Vagina (tissue), 2 donors: Measurements from ENCODE around the gene ELOVL5. TPM values are rescaled to one million over a fixed set of nuclear protein-coding genes. Genes with fewer than 3 reads are reported as not detected.

Source experiments
- DNase-seq, 2 donors: peaks; one replicate each; pipeline ENCODE4 v3.0.0-alpha.2; 2017; ENCODE audit errors: extremely low spot score in 2 of 2
- H3K27ac ChIP-seq: fragments of 200-600 bp; sonication (generic); one replicate; pipeline ENCODE4 v1.5.1; 2019
- H3K27me3 ChIP-seq: fragments of 200-600 bp; sonication (generic); one replicate; pipeline ENCODE4 v1.5.1; 2019
- H3K36me3 ChIP-seq, 2 donors: fragments of 200-600 bp; sonication (generic); one replicate each; pipeline ENCODE4 v1.5.1; 2017 to 2019
- H3K4me1 ChIP-seq: fragments of 200-600 bp; sonication (generic); one replicate; pipeline ENCODE4 v1.5.1; 2019
- H3K4me3 ChIP-seq, 2 donors: fragments of 200-600 bp; sonication (generic); 1 replicate in 1 of 2; 2 replicates in 1 of 2; pipeline ENCODE4 v1.5.1; 2016 to 2019
- H3K9me3 ChIP-seq: fragments of 200-600 bp; sonication (generic); one replicate; pipeline ENCODE4 v1.5.1; 2019
- POLR2A ChIP-seq, 2 donors: fragments of 450-650 bp; IDR thresholded peaks; one replicate each; pipeline ENCODE4 v1.6.1; 2017; ENCODE audit warnings: antibody characterized with exemption in 2 of 2, mild to moderate bottlenecking in 2 of 2, moderate library complexity in 2 of 2
- POLR2AphosphoS5 ChIP-seq, 2 donors: sonication (generic); formaldehyde crosslinking; IDR thresholded peaks; one replicate each; pipeline ENCODE4 v1.9.0; 2017; ENCODE audit warnings: antibody characterized with exemption in 2 of 2, mild to moderate bottlenecking in 2 of 2, low read depth in 1 of 2; ENCODE audit not compliant: insufficient read depth in 1 of 2
- intact Hi-C: fragments of 100-400 bp; cut with DNase I; formaldehyde crosslinking; loops from one replicate; pipeline ENCODE4 v1.15.1; 2023
- total RNA-seq: library from RNA; depleted of rRNA; stranded (reverse); fragments of >200 nt; gene quantifications from one replicate; pipeline ENCODE4 v1.2.3, GENCODE V29; 2016
- TF ChIP-seq, protein P1 (sequence below), 3 experiments: fragments of 450-650 bp in 2 of 3; fragments of 200-600 bp in 1 of 3; sonication (generic) in 1 of 3; IDR thresholded peaks; one replicate each; pipeline ENCODE4 v1.5.1; 2017 to 2019; ENCODE audit warnings: antibody characterized with exemption in 3 of 3, mild to moderate bottlenecking in 2 of 3, moderate library complexity in 2 of 3

ELOVL5 gene
- total RNA-seq, 1 donor from 2014 or later = 42.5 TPM

DNA sequence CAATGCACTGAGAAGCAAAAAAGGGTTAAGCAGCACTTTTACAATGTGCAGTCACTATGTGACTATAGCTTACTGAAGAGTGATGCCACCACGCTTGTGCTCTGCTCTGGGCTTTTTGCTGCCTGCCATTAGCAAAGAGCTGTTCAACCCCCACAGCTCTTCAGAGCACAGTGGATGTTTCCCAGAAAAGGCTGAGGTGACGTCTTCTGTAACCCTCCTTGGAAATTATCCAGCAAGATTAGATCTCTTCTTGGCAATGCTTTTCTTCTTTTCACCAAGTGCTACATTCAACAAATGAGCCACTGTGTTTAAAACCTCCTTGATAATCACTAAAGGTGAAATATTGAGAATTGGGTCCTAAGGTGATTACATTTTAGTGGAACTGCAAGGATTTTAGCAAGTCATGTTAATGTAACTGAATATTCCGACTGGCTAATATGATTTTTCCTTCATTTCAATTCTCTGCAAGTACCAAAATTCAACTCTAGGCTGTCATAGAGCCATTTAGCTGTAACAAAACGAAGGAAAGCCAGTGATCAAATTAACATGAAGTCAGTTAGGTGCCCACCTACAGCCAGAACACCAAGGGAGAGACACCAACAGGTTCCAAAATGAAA, 34.9 kb downstream of the ELOVL5 start:
- H3K4me1 ChIP-seq = peaks cover 29% of the 10 kb centered on the region
- intact Hi-C loops = no loop called here
- TF ChIP-seq POLR2AphosphoS5 (IDR thresholded peaks at IDR 0.05; ENCODE audit: insufficient read depth in 1 of 2, low read depth in 1 of 2) (no peak), POLR2A (IDR thresholded peaks at IDR 0.05) (no peak)
- TF ChIP-seq, protein P1, sequence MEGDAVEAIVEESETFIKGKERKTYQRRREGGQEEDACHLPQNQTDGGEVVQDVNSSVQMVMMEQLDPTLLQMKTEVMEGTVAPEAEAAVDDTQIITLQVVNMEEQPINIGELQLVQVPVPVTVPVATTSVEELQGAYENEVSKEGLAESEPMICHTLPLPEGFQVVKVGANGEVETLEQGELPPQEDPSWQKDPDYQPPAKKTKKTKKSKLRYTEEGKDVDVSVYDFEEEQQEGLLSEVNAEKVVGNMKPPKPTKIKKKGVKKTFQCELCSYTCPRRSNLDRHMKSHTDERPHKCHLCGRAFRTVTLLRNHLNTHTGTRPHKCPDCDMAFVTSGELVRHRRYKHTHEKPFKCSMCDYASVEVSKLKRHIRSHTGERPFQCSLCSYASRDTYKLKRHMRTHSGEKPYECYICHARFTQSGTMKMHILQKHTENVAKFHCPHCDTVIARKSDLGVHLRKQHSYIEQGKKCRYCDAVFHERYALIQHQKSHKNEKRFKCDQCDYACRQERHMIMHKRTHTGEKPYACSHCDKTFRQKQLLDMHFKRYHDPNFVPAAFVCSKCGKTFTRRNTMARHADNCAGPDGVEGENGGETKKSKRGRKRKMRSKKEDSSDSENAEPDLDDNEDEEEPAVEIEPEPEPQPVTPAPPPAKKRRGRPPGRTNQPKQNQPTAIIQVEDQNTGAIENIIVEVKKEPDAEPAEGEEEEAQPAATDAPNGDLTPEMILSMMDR (IDR thresholded peaks at IDR 0.05) = no peak

DNA sequence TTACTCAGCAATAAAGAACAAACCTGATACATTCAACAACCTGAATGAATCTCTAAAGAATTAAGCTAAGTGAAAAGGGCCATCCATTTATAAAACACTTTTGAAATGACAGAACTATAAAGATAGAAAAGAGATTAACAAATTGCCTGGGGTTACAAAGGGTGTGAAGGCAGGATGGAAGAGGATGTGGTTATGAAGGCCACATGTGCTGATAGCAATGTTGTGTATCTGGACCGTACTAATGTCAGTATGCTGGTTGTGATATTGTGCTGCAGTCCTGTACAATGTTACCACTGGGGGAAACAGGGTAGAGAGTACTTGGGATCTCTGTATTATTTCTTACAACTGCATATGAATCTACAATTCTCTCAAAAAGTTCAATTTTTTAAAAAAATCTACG, 36.4 kb downstream of the ELOVL5 start:
- no peak overlapping the region for H3K4me3 ChIP-seq
- intact Hi-C loops = no loop called here
- TF ChIP-seq POLR2AphosphoS5 (IDR thresholded peaks at IDR 0.05; ENCODE audit: insufficient read depth in 1 of 2, low read depth in 1 of 2) (no peak), POLR2A (IDR thresholded peaks at IDR 0.05) (no peak)
- TF ChIP-seq, protein P1 (IDR thresholded peaks at IDR 0.05) = no peak
- H3K4me1 ChIP-seq = peaks cover 32% of the 10 kb centered on the region
- no peak for DNase-seq
- no peaks in the 10 kb centered on the region for H3K9me3 ChIP-seq
- H3K27ac ChIP-seq = no peak overlapping the region
- H3K36me3 ChIP-seq = no peaks in the 10 kb centered on the region
- H3K27me3 ChIP-seq = no peaks in the 10 kb centered on the region

More for the DNA sequence above, 34.9 kb downstream of the ELOVL5 start:
- Histone ChIP-seq H3K9me3 (no peaks in the 10 kb centered on the region), H3K27me3 (no peaks in the 10 kb centered on the region), H3K4me3 (no peak overlapping the region), H3K36me3 (no peaks in the 10 kb centered on the region), H3K27ac (no peak overlapping the region)
- no peak for DNase-seq

DNA sequence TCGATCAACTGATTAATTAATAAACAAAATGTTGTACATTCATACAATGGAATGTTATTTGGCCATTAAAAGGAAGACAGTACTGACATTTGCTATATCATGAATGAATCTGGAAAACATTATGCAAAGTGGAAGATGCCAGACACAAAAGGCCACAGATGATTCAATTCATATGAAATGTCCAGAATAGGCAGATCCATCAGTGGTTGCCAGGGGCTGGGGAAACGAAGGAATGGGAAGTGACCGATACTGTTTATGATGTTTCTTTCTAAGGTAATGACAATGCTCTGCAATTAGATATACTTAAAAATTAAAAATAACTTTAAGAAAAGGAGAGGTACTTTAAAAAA, 37.2 kb downstream of the ELOVL5 start:
- DNase-seq = no peak
- intact Hi-C loops = no loop called here
- Histone ChIP-seq H3K9me3 (no peaks in the 10 kb centered on the region), H3K27me3 (no peaks in the 10 kb centered on the region), H3K4me3 (no peak overlapping the region), H3K27ac (no peak overlapping the region), H3K36me3 (no peaks in the 10 kb centered on the region), H3K4me1 (peaks cover 37% of the 10 kb centered on the region)
- TF ChIP-seq, protein P1 (IDR thresholded peaks at IDR 0.05) = no peak
- no peak for TF ChIP-seq POLR2A (IDR thresholded peaks at IDR 0.05)
- no peak for TF ChIP-seq POLR2AphosphoS5 (IDR thresholded peaks at IDR 0.05; ENCODE audit: insufficient read depth in 1 of 2, low read depth in 1 of 2)

DNA sequence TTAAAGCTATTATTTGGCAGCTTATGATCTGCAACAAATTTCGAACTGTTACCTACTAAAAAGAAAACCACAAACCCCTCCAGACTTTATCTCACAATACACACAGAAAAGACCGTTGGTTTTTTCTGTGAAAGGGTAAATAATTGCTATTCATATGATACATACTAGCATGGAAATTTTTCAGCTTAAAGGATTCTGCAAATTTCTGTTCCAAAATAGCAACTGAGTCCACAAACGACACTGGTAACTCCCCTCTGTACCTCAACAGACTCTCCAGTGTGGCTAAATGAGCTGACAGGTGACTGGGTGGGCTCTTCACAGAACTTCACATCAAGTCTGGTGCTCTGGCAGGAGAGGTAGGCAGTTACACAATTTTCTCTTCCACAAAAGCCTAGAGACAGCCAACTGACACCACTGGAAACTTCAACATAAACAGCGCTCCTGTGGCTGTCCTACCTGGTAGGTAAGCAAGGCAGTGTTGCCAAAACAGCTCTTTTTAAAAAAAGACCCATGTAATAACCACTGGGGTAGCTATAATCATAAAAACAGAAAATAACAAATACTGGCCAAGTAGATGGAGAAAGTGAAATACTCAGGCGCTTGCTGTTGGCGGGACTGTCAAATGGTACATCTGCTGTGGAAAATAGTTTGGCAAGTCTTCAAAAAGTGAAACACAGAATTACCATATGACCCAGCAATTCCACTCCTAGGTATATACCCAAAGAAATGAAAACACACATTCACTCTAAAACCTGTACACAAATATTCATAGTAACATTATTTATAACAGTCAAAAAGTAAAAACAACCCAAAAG, 37.8 kb downstream of the ELOVL5 start:
- Histone ChIP-seq H3K4me3 (no peak overlapping the region), H3K36me3 (no peaks in the 10 kb centered on the region), H3K9me3 (no peaks in the 10 kb centered on the region), H3K27ac (no peak overlapping the region), H3K4me1 (peaks cover 31% of the 10 kb centered on the region), H3K27me3 (no peaks in the 10 kb centered on the region)
- intact Hi-C loops = no loop called here
- DNase-seq = no peak
- TF ChIP-seq POLR2AphosphoS5 (IDR thresholded peaks at IDR 0.05; ENCODE audit: insufficient read depth in 1 of 2, low read depth in 1 of 2) = no peak
- TF ChIP-seq, protein P1 (IDR thresholded peaks at IDR 0.05) = no peak
- no peak for TF ChIP-seq POLR2A (IDR thresholded peaks at IDR 0.05)

DNA sequence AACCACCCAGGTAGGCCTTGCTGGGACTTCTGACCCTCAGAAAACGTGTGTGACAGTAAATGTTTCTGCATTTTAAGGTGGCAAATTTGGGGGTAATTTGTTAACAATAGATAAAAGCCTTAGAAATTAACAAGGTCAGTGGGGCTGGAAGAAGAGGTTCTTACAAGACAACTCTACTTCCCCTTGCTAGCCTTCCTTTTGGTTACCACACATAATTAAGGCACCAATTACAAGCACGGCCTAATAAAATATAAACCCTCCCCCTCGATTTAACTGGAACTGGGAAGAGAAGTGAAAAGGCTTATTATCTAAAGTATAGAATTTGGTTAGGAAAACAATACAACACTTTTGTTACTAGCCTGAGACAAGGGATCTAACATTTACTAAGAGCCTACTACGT, 38.8 kb downstream of the ELOVL5 start:
- Histone ChIP-seq H3K27me3 (no peaks in the 10 kb centered on the region), H3K4me1 (peaks cover 21% of the 10 kb centered on the region), H3K4me3 (no peak overlapping the region), H3K36me3 (no peaks in the 10 kb centered on the region), H3K27ac (no peak overlapping the region), H3K9me3 (no peaks in the 10 kb centered on the region)
- no peak for DNase-seq
- intact Hi-C loops = no loop called here
- TF ChIP-seq POLR2AphosphoS5 (IDR thresholded peaks at IDR 0.05; ENCODE audit: insufficient read depth in 1 of 2, low read depth in 1 of 2) (no peak), POLR2A (IDR thresholded peaks at IDR 0.05) (no peak)
- TF ChIP-seq, protein P1 (IDR thresholded peaks at IDR 0.05) = no peak
